NCI-H460 (cell line): ENCODE data around the gene CAMTA1. TPM values are rescaled to one million over a fixed set of nuclear protein-coding genes. Genes with fewer than 3 reads are reported as not detected.
"Not testable (repeated sequence)": the region's sequence is repeated elsewhere in the genome, so short reads cannot be mapped to it uniquely, and the experiment has no call there.

Experiments used
- DNase-seq: peaks from one replicate; pipeline ENCODE4 v3.0.0-alpha.2; 2016; ENCODE audit warnings: low read depth; ENCODE audit errors: extremely low read depth
- total RNA-seq: library from RNA; depleted of rRNA; stranded (reverse); fragments of >200 nt; shearing (Covaris generic); gene quantifications from 2 replicates; pipeline ENCODE4 v1.2.3, GENCODE V29; 2014

CAMTA1 gene
- total RNA-seq, 1 experiment from 2014 or later: 39.9 TPM

DNA sequence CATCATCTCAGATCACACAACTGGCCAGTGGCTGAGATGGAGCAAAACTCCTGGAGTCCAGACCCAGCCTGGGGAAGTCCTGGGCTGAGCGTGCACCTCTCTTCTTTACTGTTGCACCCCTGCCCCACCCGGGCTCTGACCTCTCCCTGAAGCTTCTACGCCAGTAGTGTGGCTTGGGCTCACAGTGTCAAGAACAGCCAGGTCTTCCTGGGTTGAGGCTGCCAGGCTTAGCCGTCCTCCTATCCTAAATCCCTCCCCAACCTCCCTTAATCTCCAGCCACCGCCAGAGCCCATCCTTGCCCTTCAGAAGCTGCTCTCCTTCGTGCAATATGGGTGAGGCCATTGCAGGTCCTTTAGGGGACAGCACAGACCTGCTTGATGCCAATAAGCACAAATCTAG is 586.7 kb downstream of the CAMTA1 start:
- no peak for DNase-seq

DNA sequence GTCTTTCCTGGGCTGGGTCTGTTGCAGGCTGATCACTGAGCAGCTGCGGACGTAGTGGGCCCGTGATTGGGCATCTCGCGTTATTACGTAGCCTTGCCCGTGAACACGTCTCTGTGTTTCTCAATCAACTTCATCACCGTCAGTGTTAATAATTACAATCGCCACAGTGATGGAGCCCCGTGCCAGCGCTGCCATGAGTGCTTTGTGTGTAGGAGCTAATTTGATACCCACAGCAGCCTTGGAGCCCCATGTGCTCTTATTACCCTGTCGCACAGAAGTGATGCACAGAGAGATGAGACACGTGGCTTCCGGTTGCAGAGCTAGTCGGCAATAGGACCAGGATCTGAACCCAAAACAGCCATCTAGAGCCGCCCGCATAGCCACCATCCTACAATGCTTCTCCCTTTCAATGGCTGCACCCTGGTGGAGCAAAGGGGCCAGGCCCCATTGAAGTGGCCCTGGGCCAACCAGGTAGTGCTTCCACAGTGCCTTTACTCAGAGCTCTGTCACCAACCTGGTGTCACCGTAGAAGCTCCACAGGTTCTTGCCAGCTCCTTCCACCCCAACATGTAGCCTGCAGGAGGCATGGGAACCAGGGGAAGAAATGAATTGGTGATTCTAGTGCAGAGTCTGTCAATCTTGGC is 587.3 kb downstream of the CAMTA1 start:
- DNase-seq: no peak

GRCh38 chr1:7373251-7373650 is 588.0 kb downstream of the CAMTA1 start:
- no peak for DNase-seq

DNA sequence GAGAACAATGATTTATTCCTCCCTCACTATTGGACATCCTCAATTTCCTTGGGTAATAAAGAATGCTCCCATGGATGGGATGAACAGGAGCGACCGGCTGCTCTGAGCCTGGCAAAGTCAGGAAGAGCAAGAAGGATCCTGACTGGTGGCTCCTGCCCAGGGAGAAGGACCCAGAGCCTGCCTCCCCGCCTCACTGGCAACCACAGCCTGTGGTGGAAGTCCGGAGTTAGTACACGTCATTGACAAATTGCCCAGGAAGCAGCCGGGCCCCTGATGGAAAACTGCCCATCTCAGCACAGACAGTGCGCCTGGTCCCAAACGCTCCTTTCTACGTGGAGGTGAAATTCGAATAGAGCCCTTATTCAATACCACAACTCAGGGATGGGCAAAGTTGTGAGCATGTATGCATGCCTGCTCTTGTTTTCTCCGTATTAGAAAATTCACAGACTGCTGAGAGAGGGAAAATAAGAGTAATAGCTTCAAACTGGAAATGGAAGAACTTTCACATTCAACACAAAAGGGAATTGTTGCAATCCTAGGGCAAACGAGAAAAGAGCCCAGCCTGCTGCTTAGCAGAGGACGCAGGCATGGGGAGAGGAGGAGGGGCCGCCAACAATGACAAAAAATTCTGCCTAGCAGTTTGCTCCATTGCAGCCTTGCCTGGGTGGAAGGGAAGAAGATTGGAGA is 588.8 kb downstream of the CAMTA1 start:
- DNase-seq: no peak

DNA sequence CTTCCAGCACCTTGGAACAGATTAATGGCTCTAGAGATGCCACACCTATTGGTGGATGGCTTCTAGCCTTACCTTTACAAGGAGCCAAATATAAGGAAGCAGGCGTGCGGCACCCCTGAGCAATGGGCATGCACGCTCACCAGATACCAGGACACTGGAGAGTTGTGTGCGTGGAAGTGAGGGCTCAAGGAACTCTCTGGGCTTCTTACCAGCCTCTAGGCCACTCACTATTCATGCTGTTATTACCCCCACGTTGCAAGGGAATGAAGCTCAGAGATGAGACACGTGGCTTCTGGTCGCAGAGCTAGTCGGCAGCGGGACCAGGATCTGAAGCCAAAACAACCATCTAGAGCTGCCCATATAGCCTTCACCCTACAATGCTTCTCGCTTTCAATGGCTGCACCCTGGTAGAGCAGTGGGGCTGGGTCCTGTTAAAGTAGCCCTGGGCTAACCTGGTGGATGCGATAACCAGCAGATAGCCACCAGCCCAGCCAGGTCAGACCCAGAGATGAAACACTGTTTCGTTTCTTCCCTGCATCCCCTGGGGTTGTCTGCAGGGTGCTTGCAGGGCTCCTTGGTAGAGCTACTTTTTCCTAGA is 589.4 kb downstream of the CAMTA1 start:
- DNase-seq: no peak

DNA sequence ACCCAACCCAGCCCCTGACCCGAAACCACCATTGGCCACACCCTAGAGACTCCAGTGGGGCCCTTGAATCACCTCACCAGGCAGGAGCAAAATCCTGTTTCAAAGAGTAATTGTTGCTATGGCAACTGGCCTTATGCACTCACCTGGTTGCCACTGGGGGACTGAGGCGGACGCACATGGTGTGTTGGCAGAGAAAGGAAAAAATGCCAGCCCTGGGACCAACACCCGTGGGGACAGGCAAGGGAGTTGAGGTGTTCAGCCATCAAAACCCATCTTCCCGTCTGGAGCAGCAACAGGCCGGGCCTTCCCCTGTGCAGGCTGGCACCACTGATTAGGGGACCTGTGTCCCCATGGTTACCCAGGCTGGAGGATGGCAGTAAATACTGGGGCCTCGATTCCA is 590.1 kb downstream of the CAMTA1 start:
- no peak for DNase-seq

- no peak for DNase-seq
Observed at GRCh38 chr1:7375781-7376660, 590.8 kb downstream of the CAMTA1 start.

DNA sequence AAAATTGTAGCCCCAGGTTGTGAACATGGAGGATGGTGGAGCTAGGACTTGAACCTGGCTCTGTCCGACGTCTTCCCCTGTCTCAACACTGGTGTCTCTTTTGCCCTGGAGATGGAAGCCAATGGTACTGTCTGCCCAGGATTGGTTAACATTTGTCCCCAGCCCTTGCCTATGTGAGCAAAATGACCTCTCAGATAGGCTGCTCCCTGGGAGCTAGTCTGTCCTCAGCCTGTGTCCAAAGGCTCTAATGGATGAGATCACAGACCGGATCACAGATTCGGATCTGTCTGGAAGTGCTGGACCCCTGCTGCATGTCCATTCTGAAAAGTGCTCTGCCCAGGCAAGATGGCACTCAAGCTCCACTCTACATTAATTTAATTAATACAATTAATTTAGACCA is 591.4 kb downstream of the CAMTA1 start:
- no peak for DNase-seq

DNA sequence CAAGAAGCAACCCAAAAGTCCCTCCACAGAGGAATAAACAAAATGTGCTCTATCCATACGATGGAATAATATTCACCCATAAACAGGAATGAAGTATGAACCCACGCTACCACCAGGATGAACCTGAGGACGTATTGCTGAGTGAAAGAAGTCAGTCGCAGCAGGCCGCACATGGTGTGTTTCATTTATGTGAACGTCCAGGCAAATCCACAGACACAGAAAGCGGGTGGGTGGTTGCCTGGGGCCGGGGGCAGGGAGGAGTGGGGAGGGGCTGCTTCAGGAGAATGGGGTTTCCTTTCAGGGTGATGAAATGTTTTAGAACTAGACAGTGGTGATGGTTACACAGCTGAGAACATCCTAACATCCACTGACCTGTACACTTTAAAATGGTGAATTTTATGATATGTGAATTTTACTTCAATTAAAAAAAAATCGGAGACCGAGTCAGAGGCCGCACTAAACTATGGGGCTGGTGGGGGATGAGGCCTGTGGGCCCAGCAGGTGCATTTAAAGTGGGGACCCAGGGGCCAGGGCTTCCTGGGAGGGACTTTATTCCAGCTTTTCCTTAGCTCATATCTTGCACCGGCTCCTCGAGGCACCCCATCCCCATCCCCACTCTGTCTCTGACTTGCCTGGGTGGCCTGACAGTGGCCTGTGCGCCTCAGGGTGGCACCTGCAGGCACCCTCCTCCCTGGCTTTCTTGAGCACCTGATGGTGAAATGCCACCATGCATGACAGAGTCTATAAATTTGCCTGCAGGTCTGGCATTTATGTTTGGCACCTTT is 593.3 kb downstream of the CAMTA1 start:
- DNase-seq: no peak

- no peak for DNase-seq
Observed at GRCh38 chr1:7379441-7379971, 594.3 kb downstream of the CAMTA1 start.

DNA sequence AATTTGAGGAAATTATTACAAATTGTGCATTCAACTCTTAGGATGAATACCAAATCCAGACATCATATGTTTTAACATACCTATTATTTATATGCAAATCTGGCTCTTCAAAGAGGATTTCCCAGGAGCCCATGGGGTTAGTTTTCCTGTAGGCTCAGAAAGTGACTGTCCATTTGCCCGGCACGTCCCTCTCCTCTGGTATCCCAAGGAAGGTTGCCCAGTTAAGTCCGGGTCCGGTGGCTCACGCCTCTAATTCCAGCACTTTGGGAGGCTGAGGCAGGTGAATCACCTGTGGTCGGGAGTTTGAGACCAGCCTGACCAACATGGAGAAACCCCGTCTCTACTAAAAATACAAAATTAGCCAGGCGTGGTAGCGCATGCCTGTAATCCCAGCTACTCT is 594.8 kb downstream of the CAMTA1 start:
- DNase-seq: not testable (repeated sequence)

GRCh38 chr1:7380712-7381111 is 595.5 kb downstream of the CAMTA1 start:
- DNase-seq: no peak

- DNase-seq: not testable (repeated sequence)
Observed at GRCh38 chr1:7381729-7382128, 596.5 kb downstream of the CAMTA1 start.

- DNase-seq: no peak
Observed at GRCh38 chr1:7382971-7383370, 597.7 kb downstream of the CAMTA1 start.

- DNase-seq: no peak
Observed at GRCh38 chr1:7383671-7384520, 598.6 kb downstream of the CAMTA1 start.

DNA sequence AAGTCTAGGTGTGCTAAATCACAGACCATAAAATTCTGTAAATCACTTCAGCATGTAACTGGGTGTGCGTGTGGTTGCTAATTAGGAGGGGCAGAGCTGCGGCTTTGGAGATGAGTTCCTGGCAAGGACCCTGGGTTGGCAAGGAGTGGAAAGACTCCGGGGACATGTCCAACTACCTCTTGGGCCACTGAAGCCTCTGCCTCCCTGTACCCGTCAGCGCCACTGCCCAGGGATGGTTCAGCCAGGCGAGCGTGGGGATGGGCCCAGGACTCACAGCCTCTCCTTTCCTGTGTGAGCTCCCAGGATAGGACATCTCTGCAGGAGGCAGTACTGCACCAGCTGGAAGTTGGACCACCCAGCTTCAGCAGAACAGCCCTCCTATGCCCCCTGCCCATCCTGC is 599.4 kb downstream of the CAMTA1 start:
- DNase-seq: no peak

DNA sequence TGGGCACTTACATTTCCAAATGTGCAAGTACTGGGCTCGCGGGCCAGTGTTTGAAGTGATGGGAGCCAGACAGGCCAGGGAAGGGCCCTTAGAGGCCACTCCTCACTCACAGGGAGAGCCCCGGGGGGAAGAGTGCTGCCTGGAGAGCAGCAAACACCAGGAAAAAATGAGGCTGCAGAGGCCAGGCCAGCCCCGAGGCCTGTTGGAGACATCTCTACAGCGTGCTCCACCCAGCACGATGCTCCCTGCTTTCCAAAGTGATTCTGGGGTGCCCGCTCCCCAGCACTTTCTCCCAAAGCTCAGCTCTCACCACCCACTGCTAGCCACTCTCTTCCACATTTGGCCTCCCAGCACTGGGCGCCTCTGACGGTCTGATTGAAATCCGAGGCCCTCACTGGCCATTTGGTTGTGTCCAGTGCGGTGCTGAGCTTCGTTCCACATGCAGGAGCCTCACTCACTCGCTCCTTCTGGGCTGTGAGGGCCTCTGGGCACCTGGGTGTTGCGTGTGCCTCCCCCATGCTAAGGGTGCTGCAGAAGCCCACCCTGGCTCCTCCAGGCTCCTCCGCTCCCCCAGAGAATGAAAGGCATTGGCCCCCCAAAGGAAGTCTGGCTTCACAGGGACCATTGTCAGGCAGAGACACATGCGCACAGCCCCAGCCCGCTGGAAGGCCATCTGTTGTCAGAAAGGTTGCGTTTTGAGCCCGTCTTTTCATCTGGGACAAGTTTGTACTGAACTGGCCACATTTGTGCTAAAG is 600.4 kb downstream of the CAMTA1 start:
- DNase-seq: no peak

- no peak for DNase-seq
Observed at GRCh38 chr1:7386226-7387052, 601.2 kb downstream of the CAMTA1 start.
